GM23248 (cell line): ENCODE measurements around the gene SPRTN.

Source experiments
- EZH2 ChIP-seq: fragments of 200-600 bp; sonication (generic); IDR thresholded peaks from 2 replicates; pipeline ENCODE4 v1.6.1; 2018; ENCODE audit warnings: antibody characterized with exemption, mild to moderate bottlenecking; ENCODE audit not compliant: insufficient read depth, poor library complexity, severe bottlenecking
- EZH2phosphoT487 ChIP-seq: fragments of 200-600 bp; sonication (generic); IDR thresholded peaks from 2 replicates; pipeline ENCODE4 v1.6.1; 2018; ENCODE audit warnings: antibody characterized with exemption, moderate library complexity, mild to moderate bottlenecking, low read depth; ENCODE audit not compliant: insufficient read depth

DNA sequence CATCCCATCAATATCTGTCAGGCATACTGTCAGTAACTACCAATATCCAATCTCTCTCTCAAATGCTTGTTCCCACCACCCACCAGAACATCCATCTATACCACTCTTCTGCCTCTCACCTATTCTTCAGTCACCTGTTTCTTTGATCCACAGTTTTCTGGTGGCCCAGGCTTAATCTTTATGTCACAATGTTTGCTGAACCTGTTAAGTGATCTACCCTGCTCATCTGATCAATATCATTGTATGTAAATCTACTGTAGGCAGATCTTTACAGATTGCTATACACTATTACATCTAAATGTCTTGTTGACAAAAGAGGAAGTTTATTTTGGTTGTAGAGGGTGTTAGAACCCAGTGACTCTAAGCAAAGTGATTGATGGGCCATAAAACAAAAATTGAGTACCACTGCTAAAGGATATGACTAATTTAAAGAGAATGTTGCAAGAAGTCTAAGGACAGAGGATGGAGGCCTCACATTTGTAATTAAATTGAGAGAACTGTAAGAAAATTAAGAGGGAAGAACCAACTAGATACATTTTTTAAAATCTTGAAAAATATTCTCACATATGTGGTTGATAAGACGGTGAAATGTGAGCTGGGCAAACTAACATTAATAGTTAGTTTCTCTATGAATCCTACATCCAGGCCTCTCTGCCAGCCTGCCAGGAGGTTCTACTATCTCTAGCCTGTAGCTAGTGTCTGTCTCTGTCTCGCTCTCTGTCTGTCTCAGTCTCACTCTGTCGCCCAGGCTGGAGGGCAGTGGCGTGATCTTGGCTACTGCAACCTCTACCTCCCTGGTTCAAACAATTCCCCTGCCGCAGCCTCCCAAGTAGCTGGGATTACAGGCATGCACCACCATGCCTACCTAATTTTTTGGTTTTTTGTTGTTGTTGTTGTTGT lies 49.9 kb downstream of the SPRTN start:
- TF ChIP-seq EZH2 (no peak), EZH2phosphoT487 (no peak)
